Measurements from ENCODE around the gene COPZ1.

Gene COPZ1

DNA sequence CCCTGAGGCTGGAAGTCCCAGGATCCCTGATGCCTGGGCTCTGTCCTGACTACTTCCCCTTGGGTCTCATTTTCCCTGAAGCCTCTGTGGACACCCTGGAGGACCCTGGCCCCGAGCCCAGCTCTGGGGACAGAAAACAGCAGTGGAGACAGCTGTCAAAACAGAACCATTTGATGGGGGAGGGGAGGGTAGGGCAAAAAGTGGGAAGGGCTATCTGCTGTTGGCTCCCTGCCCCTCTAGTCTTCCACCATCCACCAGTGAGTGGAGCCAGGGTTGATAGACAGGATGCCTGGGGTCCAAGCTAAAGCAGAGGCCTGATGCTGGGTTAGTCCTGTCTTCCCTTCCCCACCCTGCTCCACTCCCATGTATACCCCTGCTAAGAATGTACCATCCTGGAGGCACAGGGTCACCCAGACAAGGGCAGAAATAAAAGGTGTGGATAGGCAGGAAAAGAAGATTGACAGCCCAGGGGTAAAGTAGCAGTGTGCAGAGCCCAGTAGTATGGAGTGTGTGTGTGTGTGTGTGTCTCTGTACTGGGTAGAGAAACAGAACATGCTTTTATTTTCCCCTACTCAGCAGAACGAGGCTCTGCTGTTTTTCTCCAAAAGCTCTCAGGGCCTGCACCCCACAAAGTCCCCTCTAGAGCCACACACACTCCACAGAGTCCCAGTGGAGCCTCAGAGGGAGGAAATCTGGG, 49.8 kb downstream of the COPZ1 start:
- peak in 1 of 56 donors; percentile 16 for DNase-seq

DNA sequence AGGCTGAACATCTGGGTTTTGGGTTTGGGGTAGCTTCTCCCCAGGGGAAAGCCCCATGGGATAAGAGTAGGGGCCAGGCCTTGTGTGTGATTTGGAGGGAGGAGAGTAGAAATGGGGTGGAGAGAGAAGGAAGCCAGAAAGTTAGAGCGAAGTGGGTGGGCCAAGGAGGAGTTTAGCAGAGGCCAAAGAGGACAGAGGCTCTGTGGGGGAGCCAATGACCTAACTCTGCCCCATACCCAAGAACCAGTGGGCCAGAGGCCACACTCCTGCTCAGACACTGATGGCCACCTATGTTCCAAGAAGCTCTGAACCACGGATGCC, 50.3 kb downstream of the COPZ1 start:
- DNase-seq, result no peak

DNA sequence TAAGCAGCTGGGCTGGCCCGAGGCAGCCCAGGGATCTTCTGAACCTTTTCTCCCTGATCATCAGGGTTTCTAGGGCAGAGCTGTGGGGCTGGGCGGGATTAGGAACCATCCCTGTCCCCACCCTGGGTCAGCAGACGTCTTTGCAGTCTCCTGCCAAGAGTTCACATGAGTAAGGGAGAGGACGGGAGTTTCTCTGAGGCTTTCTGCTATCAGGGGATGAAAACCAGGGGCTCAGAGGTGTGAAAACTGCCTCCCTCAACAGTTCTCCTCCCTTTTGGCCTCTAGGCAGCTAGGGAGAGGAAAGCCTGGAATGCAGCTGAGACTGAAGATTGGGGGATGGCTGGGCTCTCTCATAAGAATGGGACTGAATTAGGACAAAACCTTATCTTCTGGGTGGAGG, 51.7 kb downstream of the COPZ1 start:
- DNase-seq, result no peak

DNA sequence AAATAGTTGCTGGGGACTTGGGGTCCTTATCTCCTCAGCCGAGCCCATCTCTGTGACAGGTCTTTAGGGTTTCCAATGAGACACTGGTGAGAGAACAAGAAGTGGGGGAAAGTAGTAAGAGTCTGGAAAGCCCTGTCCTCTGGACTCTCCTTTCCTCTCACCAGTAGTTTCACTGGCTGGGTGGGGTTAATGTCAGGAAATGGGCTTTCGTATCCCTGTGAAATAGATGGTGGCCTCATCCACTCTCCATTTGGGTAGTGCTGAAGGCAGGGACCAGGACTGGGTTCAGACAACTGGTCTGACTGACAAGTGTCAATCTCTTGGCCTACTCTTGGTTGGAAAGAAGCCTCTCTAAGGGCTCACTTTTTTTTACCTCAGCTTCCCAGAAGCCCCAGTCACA, 52.1 kb downstream of the COPZ1 start:
- no peak for DNase-seq

DNA sequence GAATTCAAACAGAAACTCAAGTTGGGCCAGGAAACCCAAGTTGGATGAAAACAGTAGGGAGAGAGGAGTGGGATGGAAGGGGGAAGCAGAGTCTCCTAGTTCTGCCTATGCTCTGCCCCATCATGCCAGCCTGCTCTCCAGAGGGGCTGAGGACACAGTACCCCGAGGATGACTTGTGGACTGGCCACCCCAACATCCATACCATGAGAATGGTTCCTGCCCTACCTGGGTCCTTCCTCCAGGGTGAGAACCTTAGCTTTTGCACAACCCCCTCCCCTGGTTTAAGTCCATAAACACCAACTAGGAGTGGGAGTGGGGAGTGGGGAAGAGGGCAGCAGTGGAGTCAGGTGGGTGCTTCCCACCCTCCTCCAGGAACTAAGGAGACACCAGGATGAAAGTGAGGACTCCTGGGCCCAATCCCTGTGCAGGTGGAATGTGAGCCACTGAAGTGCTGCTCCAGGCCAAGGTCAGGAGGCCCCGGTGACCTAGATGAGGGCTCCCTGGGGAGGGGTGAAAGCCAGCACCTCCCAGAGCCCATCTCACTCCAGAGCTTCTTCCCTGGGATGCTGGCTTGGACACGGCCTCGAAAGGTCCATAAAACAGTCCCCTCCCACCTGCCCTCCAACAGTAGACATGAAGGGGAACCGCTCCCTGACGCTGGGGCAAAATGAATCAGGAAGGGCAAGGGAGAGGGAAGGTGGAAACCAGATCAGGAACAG, 53.0 kb downstream of the COPZ1 start:
- DNase-seq, result no peak

DNA sequence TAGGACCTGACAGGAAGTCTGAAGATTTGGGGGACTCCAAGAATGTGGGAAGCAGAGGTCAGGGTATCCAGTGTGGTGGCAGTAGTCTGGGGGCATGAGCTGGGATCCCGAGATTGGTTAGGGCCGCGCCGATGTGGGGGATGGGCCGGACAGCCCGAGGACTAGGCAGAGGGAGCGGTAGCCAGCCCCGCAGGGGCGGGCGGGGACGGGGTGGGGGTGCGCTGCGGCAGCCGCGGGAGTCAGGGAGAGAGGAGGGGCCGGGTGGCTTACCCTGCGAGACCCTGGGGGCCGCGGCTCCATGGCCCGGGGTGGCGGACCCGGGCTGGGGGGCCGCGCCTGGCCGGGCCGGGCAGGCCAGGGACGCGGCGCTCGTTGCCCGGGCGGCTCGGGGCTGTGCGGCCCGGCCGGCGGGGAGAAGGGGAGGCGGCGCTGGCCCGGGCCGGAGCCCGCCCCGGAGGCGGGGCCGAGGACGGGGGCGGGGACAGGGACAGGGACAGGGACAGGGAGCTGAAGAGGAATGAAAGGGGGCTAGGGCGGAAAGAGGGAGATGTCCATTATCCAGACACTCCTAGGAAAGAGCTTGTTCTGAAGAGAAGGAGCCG, 54.0 kb downstream of the COPZ1 start:
- peak in 21 of 56 donors; percentile 8 to 63 (median 38) for DNase-seq

DNA sequence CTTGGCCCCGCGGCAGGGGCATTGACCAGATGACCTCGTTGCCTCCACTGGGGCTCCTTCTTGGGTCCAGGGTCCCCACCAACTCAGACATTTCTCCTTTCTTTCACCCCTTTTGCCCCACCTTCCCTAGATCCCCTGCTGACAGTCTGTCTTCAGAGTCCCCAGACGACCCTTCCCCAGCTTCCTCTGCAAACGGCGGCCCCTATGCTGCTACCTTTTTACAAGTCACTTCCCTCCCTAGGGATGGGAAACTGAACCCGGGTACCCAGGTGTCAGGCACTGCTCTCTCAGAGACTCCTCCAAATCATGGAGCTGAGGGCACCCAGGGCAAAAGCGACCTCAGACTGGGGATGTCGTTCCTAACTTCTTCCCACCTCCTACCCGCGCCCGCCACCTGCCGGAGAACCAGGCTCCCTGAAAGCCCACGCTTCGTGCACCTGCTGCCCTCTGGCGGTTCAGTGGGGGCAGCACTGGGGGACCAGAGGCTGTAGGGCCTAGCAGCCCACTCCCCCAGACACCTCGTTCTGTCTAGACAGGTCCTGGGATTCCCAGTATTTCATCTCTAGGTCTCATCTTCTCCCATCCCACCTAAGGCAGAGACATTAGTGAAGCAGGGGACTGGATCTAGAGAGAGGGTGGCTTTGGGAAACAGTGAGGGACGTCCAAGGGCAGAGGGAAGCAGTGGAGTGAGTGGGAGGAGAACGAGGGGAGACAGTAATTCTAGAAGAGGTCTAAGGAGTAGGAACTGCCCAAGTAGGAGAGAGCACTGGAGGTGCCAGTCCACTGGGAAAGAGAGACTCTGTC, 54.7 kb downstream of the COPZ1 start:
- peak in 54 of 56 donors; percentile 39 to 90 (median 74) for DNase-seq

DNA sequence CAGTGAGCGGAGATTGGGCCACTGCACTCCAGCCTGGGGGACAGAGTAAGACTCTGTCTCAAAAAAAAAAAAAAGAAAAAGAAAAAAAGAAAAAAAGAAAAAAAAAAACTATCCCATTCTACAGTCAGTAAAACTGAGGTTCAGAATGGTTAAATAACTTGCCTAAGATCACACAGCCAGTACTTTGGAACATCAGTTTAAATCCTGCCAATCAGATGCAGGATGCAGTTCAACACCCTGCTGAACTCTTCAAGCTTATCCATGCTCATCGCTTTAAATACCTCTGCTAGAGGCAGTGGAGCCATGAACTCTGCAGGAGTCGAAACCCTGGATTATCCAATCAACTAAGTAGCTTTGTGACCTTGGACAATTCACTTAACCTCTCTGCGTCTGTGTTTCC, 56.2 kb downstream of the COPZ1 start:
- DNase-seq, result no peak

DNA sequence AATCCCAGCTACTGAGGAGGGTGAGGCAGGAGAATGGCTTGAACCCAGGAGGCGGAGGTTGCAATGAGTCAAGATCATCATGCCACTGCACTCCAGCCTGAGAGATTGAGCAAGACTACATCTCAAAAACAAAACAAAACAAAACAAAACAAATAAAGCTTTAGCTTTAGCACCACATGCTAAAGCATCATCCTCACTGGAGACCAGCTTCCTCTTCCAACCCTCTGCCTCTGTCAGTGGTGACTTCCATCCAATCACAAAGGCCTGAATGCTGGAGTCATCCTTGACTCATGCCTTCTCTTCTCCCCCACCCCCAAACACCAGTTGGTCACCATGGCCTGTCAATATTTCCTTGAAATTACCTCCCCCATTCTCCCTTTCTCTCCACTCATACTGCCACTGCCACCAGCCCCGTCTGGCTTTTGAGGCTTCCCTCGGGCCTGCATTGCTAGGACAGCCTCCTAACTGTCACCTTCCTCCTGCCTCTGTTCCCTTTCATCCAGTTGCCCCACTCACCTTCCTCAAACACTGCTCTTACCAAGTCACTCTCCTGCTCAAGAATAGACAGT, 58.2 kb downstream of the COPZ1 start:
- DNase-seq, result no peak

DNA sequence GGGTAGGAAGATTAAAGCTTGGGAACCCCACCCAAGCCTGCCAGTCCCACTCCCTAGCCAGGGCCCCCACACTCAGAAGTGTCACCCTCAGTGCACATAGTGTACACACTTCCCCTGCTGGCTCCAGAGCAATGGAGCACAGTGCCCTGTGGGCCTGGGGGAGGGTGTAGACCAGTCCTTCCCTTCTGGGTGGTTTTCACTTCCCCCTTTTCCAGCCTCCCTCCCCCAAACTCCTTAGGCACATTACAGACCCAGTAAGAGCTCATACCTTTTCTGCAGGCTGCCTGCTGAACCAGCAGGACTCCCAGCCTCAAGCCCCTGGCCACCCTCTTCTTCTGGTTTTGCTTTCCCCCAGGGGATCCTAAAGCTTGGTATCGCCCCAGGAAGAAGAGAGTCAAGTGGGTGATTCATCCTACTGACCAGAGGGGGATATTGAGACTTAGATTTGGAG, 59.7 kb downstream of the COPZ1 start, which contains the start of gene ZNF385A:
Gene ZNF385A, minus strand, starts transcription at position 143 of the 451 bp plus-strand sequence. CDS start 219 bp downstream, outside the sequence.
- DNase-seq, result peak in 18 of 56 donors; percentile 12 to 44 (median 26)

DNA sequence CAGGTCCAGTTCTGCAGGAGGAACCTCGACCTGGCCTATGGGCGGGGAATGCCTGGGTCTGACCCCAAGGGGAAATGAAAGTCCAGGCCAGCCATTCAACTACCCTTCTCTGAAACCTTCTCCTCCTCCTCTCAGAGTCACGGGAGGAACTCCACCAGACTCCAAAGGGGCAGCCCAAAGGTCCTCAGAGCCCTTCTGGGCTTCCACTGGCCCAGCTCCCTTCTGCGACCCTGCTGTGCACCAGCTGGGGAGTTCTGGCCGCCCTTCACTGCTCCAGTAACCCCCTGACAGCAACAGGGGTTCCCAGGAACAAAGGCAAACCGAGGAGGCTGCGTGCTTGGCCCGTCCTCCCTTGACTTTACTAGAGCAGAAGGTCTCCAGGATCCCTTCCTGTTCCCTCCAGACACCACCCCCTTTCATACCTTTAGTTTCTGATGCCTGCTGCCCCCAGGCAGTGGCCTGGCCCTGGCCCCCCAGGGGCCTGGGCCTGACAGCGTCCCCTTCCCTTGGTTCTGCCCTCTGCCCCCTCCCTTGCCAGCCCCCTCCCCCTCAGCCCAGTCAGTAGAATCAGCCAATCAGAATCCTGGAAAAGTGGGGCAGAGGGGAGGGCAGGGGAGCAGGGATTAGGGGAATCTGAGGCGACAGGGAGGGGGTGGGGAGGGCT, 60.5 kb downstream of the COPZ1 start:
- peak in 19 of 56 donors; percentile 13 to 63 (median 34) for DNase-seq

DNA sequence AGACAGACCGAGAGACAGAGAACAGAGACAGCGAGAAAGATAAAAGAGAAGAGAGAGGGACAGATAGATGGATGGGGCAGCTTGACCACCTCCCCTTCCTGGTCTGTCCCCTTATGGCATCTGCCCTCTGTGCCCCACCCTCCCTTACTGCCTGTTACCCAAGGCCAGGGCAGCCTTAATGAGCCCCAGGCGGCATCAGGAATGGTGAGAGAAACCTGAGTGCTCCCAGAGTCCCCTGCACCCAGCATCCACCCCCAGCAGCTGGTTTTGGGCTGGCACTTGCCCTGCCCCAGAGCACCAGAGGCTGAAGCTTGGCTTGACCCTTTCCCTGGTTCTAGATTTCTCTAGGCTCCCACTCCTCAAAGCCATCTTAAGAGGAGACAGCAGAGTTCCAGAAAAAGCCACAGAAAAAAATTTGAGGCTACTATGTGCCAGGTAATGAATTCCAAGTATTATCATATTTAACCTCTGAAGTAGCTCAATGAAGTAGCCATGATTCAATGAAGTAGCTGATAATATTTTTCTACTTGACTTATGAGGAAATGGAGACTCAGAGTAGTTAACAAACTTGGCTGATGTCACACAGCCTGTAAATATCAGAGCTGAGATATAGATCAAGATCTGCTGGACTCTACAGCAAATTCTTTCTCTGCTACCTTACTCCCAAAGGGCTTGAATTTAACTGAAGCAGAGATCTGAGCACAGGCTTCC, 61.6 kb downstream of the COPZ1 start:
- no peak for DNase-seq

DNA sequence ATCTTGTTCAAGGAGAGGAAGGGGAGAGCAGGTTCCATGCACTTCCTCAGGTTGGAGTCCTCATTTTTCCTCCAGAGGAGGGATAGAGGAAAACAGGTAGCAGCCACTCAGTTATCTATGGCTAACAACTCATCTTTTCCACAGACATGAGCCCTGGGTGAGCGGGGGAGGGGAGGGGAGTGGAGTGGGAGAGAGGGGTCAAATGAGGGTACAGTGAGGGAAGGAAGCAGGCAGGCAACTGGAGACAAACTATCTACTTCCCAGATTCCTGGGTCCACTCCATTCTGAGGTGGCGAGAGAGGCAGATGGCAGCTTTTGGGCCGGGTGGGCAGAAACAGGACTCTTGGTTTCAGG, 62.2 kb downstream of the COPZ1 start:
- no peak for DNase-seq

DNA sequence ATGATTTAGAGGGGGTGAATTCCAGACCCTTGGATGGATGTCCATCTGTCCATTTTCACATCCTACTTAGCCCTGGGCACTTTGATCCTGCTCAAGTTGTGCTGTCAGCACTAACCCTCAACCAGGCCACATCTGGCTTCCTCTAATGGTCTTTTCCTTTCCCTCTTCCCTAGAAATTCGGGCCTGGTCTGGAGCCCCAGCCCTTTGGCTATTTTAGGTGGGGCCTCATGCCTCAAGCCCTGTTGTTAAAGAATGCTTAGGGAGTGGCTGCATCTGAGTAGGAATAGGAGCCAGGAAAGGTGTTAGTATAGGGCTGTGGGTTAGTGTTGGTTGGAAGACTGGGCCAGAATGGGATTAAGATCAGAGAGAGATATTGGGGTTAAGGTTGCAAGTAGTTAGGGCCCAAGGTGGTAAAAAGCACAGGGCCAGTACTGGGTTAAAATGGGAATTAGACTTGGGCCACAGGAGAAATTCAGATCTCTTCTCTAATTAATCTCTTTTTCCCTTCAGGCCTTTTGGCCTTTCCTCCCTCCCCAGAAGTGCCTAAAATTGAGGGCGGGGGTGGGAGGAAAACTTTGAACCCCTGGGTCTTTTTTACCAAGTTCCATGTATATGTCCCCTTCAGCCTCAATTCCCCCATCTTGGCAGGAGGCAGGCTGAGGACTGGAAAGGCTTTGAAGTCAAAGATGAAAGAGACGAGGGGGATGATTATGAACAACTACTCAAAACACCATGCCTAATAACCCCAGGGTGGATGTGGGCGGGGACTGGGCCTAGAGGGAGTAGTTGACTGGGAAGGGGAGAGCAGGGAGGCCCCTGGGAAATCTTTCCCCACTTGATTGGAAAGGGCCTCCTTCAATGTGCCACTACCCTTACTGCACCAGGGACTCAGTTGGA, 63.6 kb downstream of the COPZ1 start:
- no peak for DNase-seq

DNA sequence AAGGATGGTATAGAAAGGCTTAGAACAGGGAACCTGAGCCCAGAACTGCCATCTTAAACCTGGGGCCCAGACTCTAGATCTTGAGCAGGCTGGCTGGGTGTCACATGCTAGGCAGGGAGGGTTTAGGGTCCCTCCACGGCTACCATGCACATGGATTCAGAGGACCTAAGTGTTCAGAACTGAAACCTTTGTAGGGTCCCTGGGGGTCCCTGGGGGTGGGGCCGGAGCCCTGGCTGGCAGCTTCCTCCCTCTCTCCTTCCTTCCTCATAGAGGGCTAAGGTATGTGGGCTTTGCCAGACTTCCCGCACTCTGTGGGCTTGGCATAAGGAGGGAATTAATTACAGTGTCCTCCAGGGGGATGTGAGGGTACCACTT, 64.2 kb downstream of the COPZ1 start:
- no peak for DNase-seq

DNA sequence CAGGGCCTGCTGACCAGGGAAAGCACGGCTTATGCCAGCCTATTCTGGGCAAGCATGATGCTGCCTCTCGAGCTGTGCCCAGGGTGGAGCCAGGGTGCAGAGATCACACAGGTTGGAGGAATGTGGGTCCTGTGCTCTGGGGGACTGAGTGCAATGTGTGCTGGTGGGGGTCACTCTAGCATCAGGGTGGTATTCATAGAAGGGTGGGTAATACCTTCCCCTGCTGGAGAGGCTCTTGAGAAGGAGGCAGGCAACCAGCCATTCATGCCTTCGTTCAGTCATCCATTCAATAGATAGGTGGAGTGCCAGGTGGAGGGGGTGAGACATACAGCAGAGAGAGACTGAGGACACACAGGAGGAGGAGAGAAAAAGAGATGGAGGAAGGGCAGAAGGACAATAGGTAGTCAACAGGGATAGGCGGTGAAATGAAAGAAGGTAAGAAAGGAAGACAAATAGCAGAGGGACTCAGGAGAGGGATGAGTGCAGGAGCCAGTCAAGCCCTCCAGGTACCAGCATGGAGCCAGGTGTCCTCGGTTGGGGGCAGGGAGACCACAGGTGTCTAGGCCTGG, 64.8 kb downstream of the COPZ1 start:
- DNase-seq, result no peak

DNA sequence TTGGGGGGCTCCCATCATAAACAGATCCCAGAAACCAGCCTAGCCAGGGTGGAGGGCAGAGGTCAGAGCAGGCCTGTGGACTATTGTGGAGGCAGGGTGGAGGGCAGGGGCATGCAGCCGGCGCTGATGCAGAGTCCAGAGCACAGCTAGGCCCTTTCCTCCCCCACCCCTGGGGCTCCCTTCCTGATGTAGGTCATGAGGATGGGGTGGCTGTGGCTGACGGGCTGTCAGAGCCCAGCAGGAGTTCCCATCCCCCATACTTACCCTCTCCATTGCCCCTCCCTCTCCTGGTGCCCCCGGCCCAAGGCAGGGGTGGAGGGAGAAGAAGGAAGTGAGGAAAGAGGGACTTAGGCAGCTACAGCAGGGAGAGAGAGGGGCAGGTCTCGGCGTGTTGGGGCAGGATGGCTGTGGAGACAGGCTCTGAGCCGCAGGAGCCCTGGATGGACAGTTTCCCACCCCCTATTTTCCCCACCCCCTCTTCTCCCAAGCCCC, 65.3 kb downstream of the COPZ1 start:
- peak in 2 of 56 donors; percentile 19 to 42 for DNase-seq

Data from amygdala (tissue), 56 donors.